ENCODE measurements around the gene IGLL5. TPM values are rescaled to one million over a fixed set of nuclear protein-coding genes. Genes with fewer than 3 reads are reported as not detected.

Gene IGLL5
- total and polyA plus RNA-seq, 9 donors, result 0.40 to 9.8 (median 1.5) TPM; not detected in 1

- DNase-seq, result no peak
- no peaks in the 10 kb centered on the region for H3K27me3 ChIP-seq
- no peaks in the 10 kb centered on the region for H3K36me3 ChIP-seq
- H3K4me1 ChIP-seq (ENCODE audit: insufficient read depth), result no peaks in the 10 kb centered on the region
- no peak overlapping the region for H3K27ac ChIP-seq
- no peak overlapping the region for H3K4me3 ChIP-seq
- TF ChIP-seq CTCF (IDR thresholded peaks at IDR 0.05), result no peak
- no peak for TF ChIP-seq EP300 (IDR thresholded peaks at IDR 0.05)
- TF ChIP-seq POLR2A (IDR thresholded peaks at IDR 0.05), result no peak
- no peaks in the 10 kb centered on the region for H3K9me3 ChIP-seq
- intact Hi-C loops (cut with DNase I), result no loop called here
- WGBS, 3 donors, result 82 to 88% (median 86%) methylated on average over 9 of the region's 9 CpGs
Measured at GRCh38 chr22:22924369-22925145, 36.9 kb downstream of the IGLL5 start.

- intact Hi-C loops (cut with DNase I), result no loop called here
- H3K4me1 ChIP-seq (ENCODE audit: insufficient read depth), result no peaks in the 10 kb centered on the region
- no peaks in the 10 kb centered on the region for H3K9me3 ChIP-seq
- no peak for DNase-seq
- TF ChIP-seq CTCF (IDR thresholded peaks at IDR 0.05) (no peak), POLR2A (IDR thresholded peaks at IDR 0.05) (no peak), EP300 (IDR thresholded peaks at IDR 0.05) (no peak)
- H3K27me3 ChIP-seq, result no peaks in the 10 kb centered on the region
- WGBS, 3 donors, result 76 to 83% (median 78%) methylated on average over 14 of the region's 14 CpGs
- no peak overlapping the region for H3K27ac ChIP-seq
- H3K36me3 ChIP-seq, result no peaks in the 10 kb centered on the region
- H3K4me3 ChIP-seq, result no peak overlapping the region
Measured at GRCh38 chr22:22925146-22925804, 37.7 kb downstream of the IGLL5 start.

GRCh38 chr22:22925805-22926369 is 38.3 kb downstream of the IGLL5 start:
- Histone ChIP-seq H3K9me3 (no peaks in the 10 kb centered on the region), H3K36me3 (no peaks in the 10 kb centered on the region), H3K27me3 (no peaks in the 10 kb centered on the region), H3K4me3 (no peak overlapping the region), H3K4me1 (ENCODE audit: insufficient read depth) (no peaks in the 10 kb centered on the region), H3K27ac (no peak overlapping the region)
- WGBS, 3 donors, result 33 to 34% (median 33%) methylated on average over 8 of the region's 8 CpGs
- TF ChIP-seq EP300 (IDR thresholded peaks at IDR 0.05) (no peak), CTCF (IDR thresholded peaks at IDR 0.05) (no peak), POLR2A (IDR thresholded peaks at IDR 0.05) (no peak)
- no peak for DNase-seq
- intact Hi-C loops (cut with DNase I), result no loop called here

GRCh38 chr22:22926370-22927195 is 39.0 kb downstream of the IGLL5 start:
- Histone ChIP-seq H3K27ac (no peak overlapping the region), H3K27me3 (no peaks in the 10 kb centered on the region), H3K4me1 (ENCODE audit: insufficient read depth) (no peaks in the 10 kb centered on the region), H3K9me3 (no peaks in the 10 kb centered on the region), H3K4me3 (no peak overlapping the region), H3K36me3 (no peaks in the 10 kb centered on the region)
- intact Hi-C loops (cut with DNase I), result no loop called here
- TF ChIP-seq POLR2A (IDR thresholded peaks at IDR 0.05) (no peak), EP300 (IDR thresholded peaks at IDR 0.05) (no peak), CTCF (IDR thresholded peaks at IDR 0.05) (no peak)
- WGBS, 3 donors, result 65 to 73% (median 67%) methylated on average over 13 of the region's 13 CpGs
- no peak for DNase-seq

Data from ovary (tissue), 9 donors.